Left lung (tissue), 10 donors: ENCODE results near the gene LIN7A. TPM values are rescaled to one million over a fixed set of nuclear protein-coding genes. Genes with fewer than 3 reads are reported as not detected.

Experiments
- ATAC-seq: fragments of 200-7000 bp; cut with Tn5 transposase; one replicate; pipeline ENCODE4 v1.9.1; 2020; ENCODE audit warnings: moderate library complexity
- DNase-seq, 4 donors: peaks; one replicate each; pipeline ENCODE4 v3.0.0-alpha.2; 2013 to 2020
- H3K27ac ChIP-seq, 2 donors: fragments of 200-600 bp; sonication (generic) in 1 of 2; one replicate each; pipeline versions ENCODE4 v1.5.0 to v1.8.0; 2020 to 2021
- H3K27me3 ChIP-seq, 2 donors: fragments of 200-600 bp; sonication (generic) in 1 of 2; one replicate each; pipeline versions ENCODE4 v1.5.0 to v1.8.0; 2020 to 2021
- H3K36me3 ChIP-seq, 2 donors: fragments of 200-600 bp; sonication (generic) in 1 of 2; one replicate each; pipeline versions ENCODE4 v1.5.0 to v1.8.0; 2020 to 2021
- H3K4me1 ChIP-seq, 2 donors: fragments of 200-600 bp; one replicate each; pipeline ENCODE4 v1.8.0; 2021
- H3K4me3 ChIP-seq, 2 donors: fragments of 200-600 bp; sonication (generic) in 1 of 2; one replicate each; pipeline versions ENCODE4 v1.5.0 to v1.8.0; 2020 to 2021; ENCODE audit warnings: mild to moderate bottlenecking in 1 of 2
- H3K9me3 ChIP-seq, 2 donors: fragments of 200-600 bp; sonication (generic) in 1 of 2; one replicate each; pipeline versions ENCODE4 v1.5.0 to v1.8.0; 2020 to 2021
- CTCF ChIP-seq, 2 donors: fragments of 200-600 bp; sonication (generic) in 1 of 2; IDR thresholded peaks; one replicate each; pipeline versions ENCODE4 v1.5.0 to v1.8.0; 2021; ENCODE audit warnings: antibody characterized with exemption in 2 of 2
- intact Hi-C, 2 donors: fragments of 100-400 bp; cut with DNase I; formaldehyde crosslinking; loops; one replicate each; pipeline versions ENCODE4 v1.11.2 to v1.14.2; 2022
- polyA plus RNA-seq, 6 donors: library from polyadenylated mRNA; unstranded; fragments of 120-200 nt; gene quantifications; one replicate each; pipeline ENCODE4 v1.2.1, GENCODE V29; 2013; ENCODE audit not compliant: insufficient read length in 6 of 6
- total RNA-seq, 2 donors: library from RNA; stranded (reverse); fragmentation: NEBNext Ultra II Directional; extraction: Animal tissue kit (Norgen Biotek cat#: 25700); gene quantifications; one replicate each; pipeline ENCODE4 v1.2.1, GENCODE V29; 2021
- donor health status: DM: no; HTN: yes; CAD: no.
- donor health status: DM: no; HTN: no; CAD: no.

LIN7A gene
- total and polyA plus RNA-seq, 8 donors, result 9.9 to 22.7 (median 17.6) TPM

DNA sequence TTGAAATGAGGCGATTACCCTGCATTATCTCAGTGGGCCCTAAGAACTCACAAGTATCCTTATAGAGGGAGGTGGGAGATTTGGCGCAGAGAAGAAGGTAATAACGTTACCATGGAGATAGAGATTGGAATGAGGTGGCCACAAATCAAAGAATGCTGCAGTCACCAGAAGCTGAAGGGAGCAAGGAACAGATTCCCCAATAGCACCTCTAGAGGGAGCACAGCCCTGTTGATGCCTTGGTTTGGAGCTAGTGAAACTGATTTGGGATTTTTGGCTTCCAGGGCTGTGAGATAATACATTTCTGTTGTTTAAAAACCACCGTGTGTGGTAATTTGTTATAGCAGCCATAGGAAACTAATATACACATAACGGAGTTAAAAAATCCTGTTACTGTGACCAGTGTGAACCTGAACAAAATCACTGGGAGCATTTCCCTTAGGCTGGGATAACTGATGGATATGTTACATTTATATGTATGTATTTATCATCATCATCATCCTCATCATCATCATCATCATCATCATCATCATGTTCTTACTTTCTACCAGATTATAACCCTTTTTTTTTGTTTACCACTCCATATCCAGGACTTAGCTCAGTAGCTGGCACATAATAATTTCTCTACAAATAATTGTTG, 100.3 kb downstream of the LIN7A start:
- peak; percentile 51 to 53 for TF ChIP-seq CTCF (IDR thresholded peaks at IDR 0.05)
- Histone ChIP-seq H3K27me3 (no peaks in the 10 kb centered on the region), H3K9me3 (no peaks in the 10 kb centered on the region), H3K36me3 (no peaks in the 10 kb centered on the region), H3K27ac (no peak overlapping the region), H3K4me1 (peaks cover 0 to 5% of the 10 kb centered on the region in 2 donors), H3K4me3 (no peak overlapping the region)
- DNase-seq (peak in 2 of 4 donors; percentile 28 to 61), ATAC-seq (peak; percentile 87)
- intact Hi-C loops, result loop anchor here in 1 of 2 donors (10.0 kb wide), 1 partner anchor 107 kb away; no protein-coding TSS in a partner anchor

GRCh38 chr12:80834724-80835123, 103.0 kb downstream of the LIN7A start:
- Histone ChIP-seq H3K9me3 (no peaks in the 10 kb centered on the region), H3K36me3 (no peaks in the 10 kb centered on the region), H3K4me3 (no peak overlapping the region), H3K27ac (no peak overlapping the region), H3K27me3 (no peaks in the 10 kb centered on the region), H3K4me1 (peaks cover 0 to 5% of the 10 kb centered on the region in 2 donors)
- intact Hi-C loops, result loop anchor here in 1 of 2 donors (10.0 kb wide), 1 partner anchor 110 kb away; no protein-coding TSS in a partner anchor
- no peak for DNase-seq
- ATAC-seq, result no peak
- no peak for TF ChIP-seq CTCF (IDR thresholded peaks at IDR 0.05)

GRCh38 chr12:80830533-80831088, 107.1 kb downstream of the LIN7A start:
- H3K36me3 ChIP-seq, result no peaks in the 10 kb centered on the region
- H3K27ac ChIP-seq, result no peak overlapping the region
- ATAC-seq (peak; percentile 46), DNase-seq (no peak)
- intact Hi-C loops, result loop anchor here in 1 of 2 donors (10.0 kb wide), 1 partner anchor 114 kb away; no protein-coding TSS in a partner anchor
- H3K27me3 ChIP-seq, result no peaks in the 10 kb centered on the region
- no peaks in the 10 kb centered on the region for H3K9me3 ChIP-seq
- no peaks in the 10 kb centered on the region for H3K4me1 ChIP-seq
- no peak overlapping the region for H3K4me3 ChIP-seq
- TF ChIP-seq CTCF (IDR thresholded peaks at IDR 0.05), result no peak

- DNase-seq (no peak), ATAC-seq (peak; percentile 84)
- H3K4me1 ChIP-seq, result no peaks in the 10 kb centered on the region
- H3K4me3 ChIP-seq, result no peak overlapping the region
- H3K36me3 ChIP-seq, result no peaks in the 10 kb centered on the region
- H3K27me3 ChIP-seq, result no peaks in the 10 kb centered on the region
- intact Hi-C loops, result loop anchor here in 1 of 2 donors (10.0 kb wide), 1 partner anchor 115 kb away; no protein-coding TSS in a partner anchor
- no peak for TF ChIP-seq CTCF (IDR thresholded peaks at IDR 0.05)
- no peaks in the 10 kb centered on the region for H3K9me3 ChIP-seq
- no peak overlapping the region for H3K27ac ChIP-seq
Observed at GRCh38 chr12:80829767-80830166, 108.0 kb downstream of the LIN7A start.

DNA sequence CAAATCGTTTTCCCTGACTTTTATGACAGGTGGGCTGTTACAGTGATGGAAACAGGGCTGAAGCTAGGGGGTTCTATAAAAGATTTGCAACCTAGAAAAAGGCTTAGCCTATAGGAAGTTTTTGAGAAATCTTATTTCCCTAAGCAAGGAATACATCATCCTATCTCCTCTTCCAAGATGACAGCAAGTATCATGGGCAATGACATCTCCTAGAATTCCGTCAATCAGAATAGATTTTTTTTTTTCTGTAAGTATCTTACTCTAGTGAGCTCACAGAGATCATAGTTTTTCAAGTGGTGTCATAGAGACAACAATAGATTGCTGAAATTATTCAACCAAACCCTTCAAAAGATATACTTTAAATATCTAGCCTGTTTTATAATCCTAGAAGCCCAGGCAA, 112.2 kb downstream of the LIN7A start:
- DNase-seq (no peak), ATAC-seq (no peak)
- Histone ChIP-seq H3K4me1 (no peaks in the 10 kb centered on the region), H3K9me3 (no peaks in the 10 kb centered on the region), H3K27me3 (no peaks in the 10 kb centered on the region), H3K36me3 (no peaks in the 10 kb centered on the region), H3K27ac (no peak overlapping the region), H3K4me3 (no peak overlapping the region)
- intact Hi-C loops, result no loop called here
- no peak for TF ChIP-seq CTCF (IDR thresholded peaks at IDR 0.05)
